ENCODE results near the gene MTHFD1L.

Gene MTHFD1L

DNA sequence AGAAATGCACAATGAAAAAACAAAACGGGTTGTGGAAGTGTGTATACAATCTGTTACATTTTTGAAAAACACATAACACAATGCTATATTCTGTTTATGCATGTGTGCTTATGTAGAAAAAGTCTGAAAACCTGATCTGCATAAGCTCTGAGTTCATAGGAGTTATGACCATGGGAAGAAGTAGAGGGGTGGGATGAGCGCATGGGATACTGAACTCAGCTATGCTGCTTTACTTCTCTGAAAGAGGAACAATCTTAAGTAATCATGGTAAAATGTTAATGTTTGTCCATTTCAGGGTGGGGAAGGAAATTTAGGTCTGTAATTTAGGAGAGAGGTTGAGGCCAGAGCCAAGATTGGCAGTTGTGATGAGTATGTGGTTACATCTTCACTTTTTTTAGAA, 126.8 kb downstream of the MTHFD1L start:
- DNase-seq (ENCODE audit: low read depth): no peak

DNA sequence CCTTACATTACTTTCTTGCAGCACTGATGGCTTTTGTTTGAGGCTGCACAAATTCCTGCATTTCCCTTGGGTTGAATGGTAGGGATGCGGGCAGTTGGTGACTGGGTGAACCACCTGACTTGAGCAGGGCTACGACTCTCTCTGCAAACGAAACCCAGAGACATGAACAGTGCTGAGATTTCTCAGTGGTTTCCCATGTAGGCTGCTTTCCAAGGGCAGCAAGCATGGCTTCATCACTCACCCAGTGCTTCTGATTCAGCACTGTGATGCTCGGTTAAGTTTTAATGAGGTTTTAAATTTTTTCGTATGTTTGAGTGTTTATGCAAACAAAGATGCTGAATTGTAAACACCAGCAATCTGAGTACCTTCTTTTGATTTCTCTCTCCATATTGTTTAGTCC, 127.2 kb downstream of the MTHFD1L start:
- no peak for DNase-seq (ENCODE audit: low read depth)

DNA sequence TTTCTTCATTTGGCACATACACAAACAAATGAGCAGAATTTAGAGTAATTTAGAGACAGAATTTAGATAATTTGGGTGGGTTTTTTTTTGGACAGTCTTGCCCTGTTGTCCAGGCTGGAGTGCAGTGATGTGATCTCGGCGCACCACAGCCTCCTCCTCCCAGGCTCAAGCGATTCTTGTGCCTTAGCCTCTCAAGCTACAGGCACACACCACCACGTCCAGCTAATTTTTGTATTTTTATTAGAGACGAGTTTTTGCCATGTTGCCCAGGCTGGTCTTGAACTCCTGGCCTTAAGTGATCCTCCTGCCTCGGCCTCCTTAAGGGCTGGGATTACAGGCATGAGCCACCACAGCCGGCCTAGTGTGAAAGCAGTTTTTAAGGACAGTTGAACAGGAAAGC, 127.8 kb downstream of the MTHFD1L start:
- no peak for DNase-seq (ENCODE audit: low read depth)

DNA sequence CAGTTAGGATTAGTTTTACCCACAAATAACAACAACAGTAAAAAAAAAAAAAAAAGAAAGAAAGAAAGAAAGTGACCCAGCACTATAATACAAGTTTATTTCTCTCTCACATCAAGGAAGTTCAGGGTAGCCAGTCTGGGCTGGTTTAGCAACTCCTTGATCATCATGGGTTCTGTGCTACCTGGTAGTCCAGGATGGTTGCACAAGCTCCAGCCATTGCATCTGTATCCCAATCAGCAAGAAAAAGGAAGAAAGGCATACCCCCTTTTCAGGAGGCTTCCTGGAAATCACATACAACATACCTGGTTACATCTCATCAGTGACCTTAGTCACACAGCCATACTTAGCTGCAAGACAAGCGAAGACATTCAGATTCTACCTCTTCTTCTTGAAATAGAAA, 128.5 kb downstream of the MTHFD1L start:
- no peak for DNase-seq (ENCODE audit: low read depth)

DNA sequence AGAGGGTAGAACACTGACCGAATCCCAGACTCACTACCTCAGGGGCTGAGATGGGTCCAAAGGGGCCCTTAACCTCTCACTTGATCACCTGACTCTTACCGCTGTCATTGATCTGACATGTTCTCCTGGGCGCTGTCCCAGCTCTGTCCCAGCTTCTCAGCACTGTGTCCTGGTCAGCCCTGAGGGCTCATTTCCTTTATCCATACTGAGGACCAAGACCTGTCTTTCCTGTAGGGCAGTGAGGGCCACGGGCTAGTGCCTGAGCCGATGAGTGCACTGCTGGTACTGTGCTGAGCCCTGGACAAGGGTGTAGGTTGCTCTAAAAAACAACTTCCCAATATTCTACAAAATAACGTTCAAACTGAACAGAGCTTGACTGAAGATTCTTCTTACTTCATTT, 131.5 kb downstream of the MTHFD1L start:
- DNase-seq (ENCODE audit: low read depth): no peak

DNA sequence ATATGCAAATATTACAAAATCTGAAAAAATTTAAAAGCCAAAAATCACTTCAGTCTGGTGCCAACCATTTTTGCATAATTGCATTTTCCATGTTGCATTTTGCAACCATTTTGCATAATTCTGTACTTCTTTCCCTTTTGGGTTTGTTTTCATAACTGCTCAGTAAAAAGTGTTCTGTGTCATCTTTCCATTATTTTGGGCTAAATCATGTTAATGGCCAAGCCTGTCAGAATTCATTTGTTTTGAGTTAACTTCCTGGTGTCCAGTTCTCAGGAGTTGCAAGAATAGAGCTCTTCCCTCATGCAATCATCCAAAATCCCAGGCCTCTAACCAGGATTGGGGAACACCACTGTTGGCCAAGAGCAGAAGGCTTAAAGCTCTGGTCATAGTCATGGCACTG, 133.6 kb downstream of the MTHFD1L start:
- no peak for DNase-seq (ENCODE audit: low read depth)

DNA sequence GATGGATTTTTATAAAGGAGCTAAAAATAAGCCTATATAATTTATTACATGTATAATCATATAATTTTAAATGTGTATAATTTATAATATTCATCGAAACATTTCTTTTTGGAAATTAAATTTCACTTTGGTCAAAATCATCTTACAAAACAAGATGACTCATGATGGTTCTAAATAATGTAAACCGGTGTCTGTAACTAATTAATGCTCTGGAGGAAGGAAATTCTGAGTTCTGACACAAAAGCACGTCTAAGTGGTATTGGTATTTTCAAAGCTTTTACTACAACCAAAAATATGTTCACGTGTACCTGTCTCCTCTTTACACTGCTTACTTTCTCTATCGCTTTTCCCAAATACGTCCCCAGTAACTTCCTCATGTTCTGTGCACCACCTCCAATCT, 134.1 kb downstream of the MTHFD1L start:
- no peak for DNase-seq (ENCODE audit: low read depth)

DNA sequence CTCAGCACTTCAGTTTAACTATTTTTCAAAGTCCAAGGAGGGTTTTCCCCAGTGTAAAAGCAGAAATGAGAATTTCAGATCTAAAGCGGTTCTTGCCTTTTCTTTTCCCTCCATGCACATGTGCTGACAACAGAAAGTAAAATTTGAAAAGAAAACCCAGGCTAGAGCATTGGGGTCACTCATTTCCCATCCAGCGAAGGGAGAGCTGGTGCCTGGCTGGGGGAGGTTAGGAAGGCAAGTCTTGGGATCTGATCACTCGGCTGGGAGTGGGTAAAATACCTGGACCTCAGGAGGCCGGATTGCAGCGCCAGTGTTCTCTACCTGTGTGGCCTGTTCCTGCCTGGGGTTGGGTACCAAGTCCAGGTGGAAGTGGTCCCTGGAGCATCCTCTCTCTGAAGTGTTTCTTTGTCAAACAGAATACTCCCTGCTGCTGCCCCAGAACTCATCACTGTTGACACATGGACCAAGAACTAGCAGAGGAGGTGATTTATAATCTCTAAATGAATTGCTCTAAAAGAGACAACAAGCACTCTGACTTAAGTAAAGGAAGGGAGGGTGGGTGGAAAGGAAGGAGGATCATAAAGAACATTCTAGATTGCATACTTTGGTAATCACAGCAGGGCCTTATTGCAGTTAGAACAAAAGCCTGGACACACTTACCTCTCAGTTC, 136.0 kb downstream of the MTHFD1L start:
- DNase-seq (ENCODE audit: low read depth): no peak

DNA sequence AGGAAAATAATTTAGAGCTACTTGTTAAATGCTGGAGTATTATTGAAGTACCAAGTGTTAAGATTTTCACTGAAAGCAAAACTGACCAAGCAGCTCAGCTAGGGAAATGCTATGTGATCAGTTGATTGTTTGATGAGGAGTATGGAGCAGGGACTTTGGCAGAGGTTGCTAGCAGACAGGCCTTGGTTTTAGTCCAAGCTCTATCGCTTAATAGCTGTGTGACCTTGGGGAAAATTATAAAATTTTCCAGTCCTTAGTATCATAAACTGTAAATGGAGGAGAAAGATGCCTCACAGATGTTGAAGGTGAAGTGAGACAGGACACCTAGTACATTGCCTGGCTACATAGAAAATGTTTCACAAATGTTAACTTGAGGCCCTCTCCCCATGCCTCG, 136.6 kb downstream of the MTHFD1L start:
- DNase-seq (ENCODE audit: low read depth): no peak

DNA sequence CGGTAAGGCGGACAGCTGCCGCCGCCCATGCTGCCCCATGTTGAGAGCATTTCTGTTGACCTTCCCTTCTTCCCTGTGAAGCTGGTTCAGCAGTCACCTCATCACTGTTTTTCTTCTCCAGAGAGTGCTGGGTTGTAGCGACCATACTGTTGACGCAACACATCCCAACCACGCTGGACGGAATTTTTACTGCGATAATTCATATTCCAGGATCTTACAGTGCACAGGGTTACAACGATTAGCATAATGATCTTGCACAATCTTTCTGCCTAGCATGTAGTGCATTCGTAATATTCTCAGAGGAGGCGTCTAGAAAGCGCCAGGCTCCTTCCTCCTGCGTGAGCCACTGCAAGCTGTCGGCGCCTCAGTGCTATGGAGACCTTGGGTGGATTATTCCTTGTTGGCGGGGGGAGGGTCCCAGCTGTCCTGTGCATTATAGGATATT, 137.0 kb downstream of the MTHFD1L start:
- no peak for DNase-seq (ENCODE audit: low read depth)

DNA sequence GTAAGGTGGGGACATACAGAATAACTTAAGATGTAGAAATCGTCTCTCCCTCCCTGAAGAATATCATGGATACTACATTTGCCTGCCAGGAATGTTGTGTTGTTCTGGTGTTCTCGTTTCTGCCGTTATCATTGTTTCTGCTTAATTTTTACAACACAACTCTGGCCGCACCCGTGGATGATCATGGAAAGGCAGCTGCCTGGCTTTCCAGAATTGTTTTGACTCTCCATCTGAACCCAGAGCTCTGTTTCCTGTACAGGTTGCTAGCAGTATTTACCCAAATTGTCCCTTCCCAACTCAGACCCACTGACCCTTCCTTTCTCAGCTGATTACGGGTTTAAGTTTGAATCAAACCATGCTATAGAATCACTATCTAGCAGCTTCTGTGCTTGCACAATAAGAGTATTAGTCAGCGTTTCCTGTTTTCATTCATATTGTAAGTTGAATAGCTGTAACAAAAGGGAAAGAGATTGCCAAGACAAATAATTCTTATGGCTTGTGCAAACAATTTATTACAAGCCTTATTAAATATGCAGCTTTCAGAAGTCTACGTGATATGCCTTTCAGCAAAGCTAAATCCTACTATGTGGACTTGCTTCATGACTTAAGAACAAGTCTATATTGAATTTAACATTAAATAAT, 139.0 kb downstream of the MTHFD1L start:
- no peak for DNase-seq (ENCODE audit: low read depth)

DNA sequence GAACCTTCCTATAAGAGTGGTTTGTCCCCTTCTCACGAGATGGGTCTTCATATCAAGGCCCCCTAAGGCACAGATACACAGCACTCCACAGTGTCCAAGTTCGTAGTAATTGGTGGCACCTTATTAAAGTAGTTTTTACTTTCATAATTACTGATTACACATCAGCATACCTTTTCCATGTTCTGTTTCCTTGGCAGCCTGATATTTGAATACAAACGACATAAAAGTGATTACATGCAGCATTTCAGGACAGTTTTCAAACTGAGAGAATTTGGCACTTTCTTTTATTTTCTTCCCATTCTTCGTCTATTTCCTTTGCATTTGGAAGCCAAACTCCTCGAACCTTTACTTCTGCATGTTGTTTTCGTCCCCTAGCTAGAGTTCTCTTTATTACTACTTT, 139.7 kb downstream of the MTHFD1L start:
- no peak for DNase-seq (ENCODE audit: low read depth)

DNA sequence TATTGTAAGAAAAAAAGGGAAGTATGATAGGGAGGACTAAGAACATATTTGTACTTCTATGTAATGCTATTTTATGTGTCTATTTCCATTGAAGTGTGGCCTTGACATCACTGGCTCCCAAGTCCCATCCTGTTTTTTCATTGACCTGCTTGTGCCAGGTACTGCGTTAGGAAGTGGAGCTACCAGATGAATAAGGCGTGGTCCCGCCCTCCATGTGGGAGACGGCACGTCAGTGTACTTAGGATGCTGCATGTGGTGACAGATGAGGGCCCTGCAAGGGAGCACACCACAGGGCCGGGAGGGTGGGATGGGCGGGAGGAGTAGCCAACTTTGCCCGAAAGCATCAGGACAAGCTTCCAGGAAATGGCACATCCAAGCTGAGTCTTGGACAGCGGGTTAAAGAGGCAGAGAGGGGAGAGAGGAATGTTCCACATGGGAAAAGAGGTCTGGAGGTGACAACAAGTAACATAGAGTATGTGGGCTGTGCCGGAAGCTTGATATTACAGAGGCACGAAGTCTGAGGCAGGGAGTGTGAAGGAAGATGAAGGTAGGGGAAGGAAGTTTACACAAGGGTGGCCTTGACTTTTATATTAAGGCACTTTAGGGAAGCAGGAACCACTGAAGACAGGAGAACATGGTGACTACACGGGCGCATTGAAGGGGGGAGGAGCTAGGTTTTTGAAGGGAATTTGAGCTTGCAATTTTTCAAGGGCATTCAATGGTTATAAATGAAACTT, 140.6 kb downstream of the MTHFD1L start:
- DNase-seq (ENCODE audit: low read depth): no peak

DNA sequence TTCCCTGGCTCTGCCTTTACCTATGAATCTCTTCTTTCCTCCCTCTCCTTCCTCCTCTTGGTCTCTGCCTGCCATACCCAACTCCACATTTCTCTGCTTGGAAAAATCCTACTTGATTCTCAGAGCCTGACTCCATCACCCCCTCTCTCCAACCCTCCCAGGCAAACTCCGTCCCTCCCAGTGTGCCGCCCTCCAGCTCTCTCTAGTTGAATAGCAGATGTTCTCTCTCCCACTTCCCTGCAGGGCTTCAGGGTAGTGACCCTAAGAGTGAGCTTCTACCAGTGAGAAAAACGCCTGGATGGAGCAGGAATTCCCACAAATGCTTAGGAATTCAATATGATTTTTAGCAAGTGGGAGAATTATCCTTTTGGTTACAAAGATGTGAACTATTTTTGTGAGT, 141.6 kb downstream of the MTHFD1L start:
- no peak for DNase-seq (ENCODE audit: low read depth)

DNA sequence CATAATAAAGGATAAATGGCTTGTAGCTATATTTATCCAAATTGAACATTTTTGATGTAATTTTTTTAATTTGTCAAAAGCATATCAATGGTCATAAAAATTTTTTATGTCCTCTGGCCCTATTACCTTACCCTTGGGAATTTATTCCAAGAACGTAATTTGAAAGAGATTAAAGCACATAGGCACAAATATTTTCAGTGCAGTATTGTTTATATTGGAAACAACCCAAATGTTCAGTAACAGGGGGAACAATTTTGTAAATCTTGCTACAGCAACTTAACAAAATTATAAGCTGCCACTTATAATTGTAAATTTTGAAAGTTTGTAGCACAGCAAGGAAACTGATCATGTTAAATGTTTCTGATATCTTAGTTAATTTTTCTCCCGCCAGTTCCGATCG, 142.4 kb downstream of the MTHFD1L start:
- no peak for DNase-seq (ENCODE audit: low read depth)

DNA sequence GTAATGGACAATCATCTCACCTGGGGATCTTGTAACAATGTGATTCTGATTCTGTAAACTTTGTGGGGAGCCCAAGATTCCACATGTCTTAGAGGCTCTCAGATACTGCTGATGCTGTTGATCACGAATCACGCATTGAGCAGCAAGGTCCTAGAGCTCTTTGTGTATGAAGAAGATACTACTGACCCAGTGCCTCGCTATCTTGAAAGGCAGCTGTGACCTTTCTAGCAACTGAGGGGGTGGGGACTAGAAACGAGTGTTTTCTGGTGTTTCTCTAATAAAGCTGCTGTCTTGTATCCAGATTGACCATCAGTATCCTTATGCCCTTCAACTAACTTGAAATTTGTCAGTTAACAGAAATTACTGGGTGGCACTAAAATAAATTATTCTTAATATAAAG, 142.9 kb downstream of the MTHFD1L start:
- no peak for DNase-seq (ENCODE audit: low read depth)

DNA sequence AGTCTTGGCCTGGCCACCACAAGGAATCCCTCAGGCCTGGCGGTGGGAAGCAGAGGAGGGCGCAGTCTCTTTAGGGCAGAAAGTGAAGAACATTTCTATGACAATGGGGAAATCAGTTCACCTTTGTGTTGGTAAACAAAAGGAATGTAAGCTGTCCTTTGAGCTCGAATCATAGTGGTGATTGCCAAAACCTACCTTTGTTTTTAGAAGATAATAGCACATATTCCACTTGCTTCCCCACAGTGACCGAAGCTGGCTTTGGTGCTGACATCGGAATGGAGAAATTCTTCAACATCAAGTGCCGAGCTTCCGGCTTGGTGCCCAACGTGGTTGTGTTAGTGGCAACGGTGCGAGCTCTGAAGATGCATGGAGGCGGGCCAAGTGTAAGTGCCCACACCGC, 144.1 kb downstream of the MTHFD1L start:
- no peak for DNase-seq (ENCODE audit: low read depth)

DNA sequence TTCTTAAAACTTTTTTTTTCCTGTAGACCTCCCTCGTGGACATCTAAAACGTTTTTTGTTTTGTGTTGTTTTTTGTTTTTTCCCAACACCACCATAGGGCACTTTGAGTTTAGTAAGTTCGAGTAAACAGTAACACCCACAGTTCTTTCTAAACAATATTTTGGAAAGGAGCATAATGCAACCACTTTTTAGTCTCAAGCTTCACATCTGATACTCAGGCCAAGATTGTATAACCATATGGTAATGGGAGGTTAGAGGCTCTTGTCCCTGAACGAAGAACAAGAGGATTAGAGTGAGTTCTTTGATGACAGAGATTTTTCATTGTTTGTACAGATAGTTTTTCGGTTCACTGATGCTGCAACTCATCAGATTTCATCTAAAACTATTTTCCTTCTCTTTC, 144.6 kb downstream of the MTHFD1L start:
- no peak for DNase-seq (ENCODE audit: low read depth)

DNA sequence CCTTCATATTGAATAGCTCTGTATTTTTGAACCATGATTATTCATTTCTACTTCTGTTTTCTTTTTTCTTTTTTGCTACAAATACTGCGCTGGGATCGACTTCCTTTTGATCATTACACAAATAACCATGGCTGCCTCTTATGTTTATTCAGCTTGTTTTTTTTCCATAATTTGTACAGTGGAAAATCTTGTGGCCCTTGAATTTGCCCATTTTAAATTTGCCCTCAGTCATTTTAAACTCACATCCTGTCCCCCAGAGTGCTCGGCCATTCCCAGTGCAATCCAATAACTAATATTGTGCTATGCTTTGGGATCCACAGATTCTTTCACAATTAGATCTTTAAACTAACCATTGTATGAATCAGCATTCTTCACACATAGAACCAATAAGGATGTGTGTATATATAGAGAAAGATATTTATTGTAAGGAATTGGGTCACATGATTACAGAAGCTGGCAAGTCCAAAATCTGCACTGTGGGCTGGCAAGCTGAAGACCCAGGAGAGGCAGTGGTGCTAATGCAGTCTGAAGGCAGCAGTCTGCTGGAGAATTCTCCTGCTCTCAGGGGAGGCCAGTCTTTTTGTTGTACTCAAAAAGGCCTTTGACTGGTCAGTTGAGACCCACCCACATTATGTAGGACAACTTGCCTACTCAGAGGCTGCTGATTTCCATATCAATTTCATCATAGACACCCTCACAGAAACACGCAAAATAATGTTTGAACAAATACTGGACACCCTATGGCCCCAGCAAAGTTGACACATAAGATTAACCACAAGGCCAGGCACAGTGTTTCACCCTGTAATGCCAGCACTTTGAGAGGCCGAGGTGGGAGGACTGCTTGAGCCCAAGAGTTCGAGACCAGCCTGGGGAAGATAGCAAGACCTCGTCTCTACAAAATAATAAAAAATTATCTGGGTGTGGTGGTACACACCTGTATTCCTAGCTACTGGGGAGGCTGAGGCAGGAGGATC, 147.1 kb downstream of the MTHFD1L start:
- DNase-seq (ENCODE audit: low read depth): no peak

DNA sequence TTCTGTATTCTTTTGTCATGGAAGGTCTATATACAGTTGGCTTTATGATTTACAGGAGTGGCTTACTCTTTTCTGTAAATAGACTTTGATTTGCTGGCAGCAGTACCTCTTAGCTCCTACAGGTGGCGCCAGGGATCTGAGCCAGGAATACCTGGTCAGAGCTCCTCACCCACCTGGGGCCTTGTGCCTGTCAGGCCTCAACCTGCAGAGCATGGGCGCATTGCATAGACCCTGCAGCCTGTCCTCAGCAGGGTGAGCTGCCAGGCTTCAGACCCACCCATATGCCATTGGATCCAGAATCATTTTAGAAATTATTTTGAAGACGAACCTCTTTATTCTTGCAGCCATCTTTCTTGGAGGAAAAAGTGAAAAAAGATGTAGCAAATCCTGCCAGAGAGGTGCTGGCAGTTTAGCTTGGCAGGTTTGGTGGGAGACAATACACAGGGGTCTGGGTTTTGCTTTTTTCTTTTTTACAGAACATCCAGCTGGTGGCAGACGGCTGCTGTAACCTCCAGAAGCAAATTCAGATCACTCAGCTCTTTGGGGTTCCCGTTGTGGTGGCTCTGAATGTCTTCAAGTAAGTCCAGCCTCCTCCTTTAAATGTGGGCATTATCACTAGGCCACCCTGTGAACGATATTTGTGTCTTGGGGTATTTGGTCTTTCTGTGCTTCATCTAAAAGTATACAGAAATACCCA, 149.1 kb downstream of the MTHFD1L start:
- DNase-seq (ENCODE audit: low read depth): peak; percentile 38

DNA sequence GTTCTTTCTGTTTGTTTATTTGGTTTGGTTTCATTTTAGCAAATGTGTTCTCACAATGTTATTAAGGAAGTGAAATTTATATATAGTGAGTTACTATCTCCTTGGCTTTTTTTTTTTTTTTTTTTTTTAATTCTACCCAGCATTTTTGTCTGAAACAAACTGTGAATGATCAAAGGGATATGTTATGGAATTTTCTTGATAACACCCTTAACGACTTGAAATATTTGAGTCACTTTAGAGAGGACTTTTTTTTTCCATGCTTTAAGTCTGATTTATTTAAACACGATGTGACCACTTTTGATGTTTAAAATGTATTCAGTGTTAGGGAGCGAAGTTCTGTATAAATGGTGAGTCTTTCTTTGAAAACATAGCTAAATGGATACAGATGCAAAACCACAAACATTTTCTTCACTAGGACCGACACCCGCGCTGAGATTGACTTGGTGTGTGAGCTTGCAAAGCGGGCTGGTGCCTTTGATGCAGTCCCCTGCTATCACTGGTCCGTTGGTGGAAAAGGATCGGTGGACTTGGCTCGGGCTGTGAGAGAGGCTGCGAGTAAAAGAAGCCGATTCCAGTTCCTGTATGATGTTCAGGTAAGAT, 149.7 kb downstream of the MTHFD1L start:
- DNase-seq (ENCODE audit: low read depth): no peak
